DMS79 treated with DMSO at 0.1 percent for 48 hours (cell line): ENCODE measurements around the gene FBXO27.
A peak's percentile ranks its signal among the peaks of the same experiment; 100 is the strongest.
"Not testable (repeated sequence)": the region's sequence is repeated elsewhere in the genome, so short reads cannot be mapped to it uniquely, and the experiment has no call there.

ENCODE experiments used
- DNase-seq: peaks from one replicate; lab custom pipeline; 2025; lab: John Stamatoyannopoulos, UW

The FBXO27 gene, protein sequence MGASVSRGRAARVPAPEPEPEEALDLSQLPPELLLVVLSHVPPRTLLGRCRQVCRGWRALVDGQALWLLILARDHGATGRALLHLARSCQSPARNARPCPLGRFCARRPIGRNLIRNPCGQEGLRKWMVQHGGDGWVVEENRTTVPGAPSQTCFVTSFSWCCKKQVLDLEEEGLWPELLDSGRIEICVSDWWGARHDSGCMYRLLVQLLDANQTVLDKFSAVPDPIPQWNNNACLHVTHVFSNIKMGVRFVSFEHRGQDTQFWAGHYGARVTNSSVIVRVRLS

GRCh38 chr19:39032063-39032918 is at the start of gene FBXO27:
Gene FBXO27, minus strand, starts transcription at chr19:39032549. Its CDS starts 322 bp downstream, at chr19:39032227.
- DNase-seq = peak; percentile 63

DNA sequence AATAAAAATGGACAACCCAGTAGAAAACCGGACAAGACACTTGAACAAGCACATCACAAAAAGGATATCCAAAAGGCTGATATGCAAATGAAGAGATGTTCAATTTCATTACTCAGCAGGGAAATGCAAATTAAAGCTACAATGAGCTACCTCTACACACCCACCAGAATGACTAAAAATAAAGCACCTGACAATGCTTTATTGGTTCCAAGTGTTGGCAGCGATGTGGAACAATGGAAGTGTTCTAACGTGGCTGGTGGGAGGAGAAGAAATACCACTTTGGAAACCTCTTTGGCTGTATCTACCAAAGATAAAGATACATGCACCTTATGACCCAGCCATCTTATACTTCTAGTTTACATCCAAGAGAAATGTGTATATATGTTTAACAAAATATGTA is 48.1 kb upstream of the FBXO27 start:
- no peak for DNase-seq

GRCh38 chr19:39078436-39079200 is 46.3 kb upstream of the FBXO27 start:
- DNase-seq = no peak

GRCh38 chr19:39077323-39077722 is 45.0 kb upstream of the FBXO27 start:
- no peak for DNase-seq

DNA sequence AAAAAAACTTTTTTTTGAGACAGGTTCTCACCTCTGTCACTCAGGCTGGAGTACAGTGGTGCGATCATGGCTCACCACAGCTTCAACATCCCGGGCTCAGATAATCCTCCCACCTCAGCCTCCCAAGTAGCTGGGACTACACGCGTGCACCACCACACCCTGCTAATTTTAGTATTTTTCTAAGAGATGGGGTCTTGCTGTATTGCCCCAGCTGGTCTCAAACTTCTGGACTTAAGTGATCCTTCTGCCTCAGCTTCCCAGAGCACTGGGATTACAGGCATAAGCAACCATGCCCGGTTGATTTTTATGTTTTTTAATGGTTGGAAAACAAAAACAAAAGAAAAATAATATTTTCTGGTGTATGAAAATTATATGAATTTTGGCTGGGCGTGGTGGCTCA is 42.6 kb upstream of the FBXO27 start:
- DNase-seq = no peak

- DNase-seq = no peak
Measured at GRCh38 chr19:39074205-39074692, 41.9 kb upstream of the FBXO27 start.

GRCh38 chr19:39070888-39071287 is 38.5 kb upstream of the FBXO27 start:
- DNase-seq = no peak

- DNase-seq = not testable (repeated sequence)
Measured at GRCh38 chr19:39068259-39068658, 35.9 kb upstream of the FBXO27 start.

DNA sequence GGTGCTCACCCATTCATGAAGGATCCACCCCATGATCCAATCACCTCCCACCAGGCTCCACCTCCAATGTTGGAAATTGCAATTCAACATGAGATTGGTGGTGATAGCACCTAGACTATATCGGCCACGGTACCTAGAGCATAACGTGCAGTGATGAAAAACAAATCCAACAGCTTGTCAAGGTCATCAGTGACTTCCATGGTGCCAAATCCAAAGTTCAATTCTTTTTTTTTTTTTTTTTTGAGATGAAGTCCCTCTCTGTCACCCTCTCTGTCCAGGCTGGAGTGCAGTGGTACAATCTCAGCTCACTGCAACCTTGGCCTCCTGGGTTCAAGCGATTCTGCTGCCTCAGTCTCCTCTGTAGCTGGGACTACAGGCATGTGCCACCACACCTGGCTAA is 34.8 kb upstream of the FBXO27 start:
- DNase-seq = no peak

- no peak for DNase-seq
Measured at GRCh38 chr19:39065928-39066327, 33.6 kb upstream of the FBXO27 start.

DNA sequence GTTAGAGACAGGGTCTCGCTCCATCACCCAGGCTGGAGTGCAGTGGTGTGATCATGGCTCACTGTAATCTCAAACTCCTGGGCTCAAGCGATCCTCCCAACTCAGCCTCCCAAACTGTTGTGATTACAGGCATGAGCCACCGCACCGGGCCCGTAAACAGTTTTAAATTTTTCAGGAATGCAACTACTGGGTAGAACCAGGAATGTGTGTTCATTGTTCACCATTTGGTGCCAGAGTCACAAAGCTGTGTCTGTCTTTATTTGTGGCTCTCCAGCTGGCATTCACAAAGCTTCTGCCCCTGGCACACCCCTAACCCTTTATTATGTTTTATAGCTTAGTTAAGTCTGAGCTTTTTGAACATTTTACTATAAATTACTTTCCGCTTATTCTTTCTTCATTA is 32.1 kb upstream of the FBXO27 start:
- no peak for DNase-seq

GRCh38 chr19:39060171-39060570 is 27.8 kb upstream of the FBXO27 start:
- DNase-seq = no peak

DNA sequence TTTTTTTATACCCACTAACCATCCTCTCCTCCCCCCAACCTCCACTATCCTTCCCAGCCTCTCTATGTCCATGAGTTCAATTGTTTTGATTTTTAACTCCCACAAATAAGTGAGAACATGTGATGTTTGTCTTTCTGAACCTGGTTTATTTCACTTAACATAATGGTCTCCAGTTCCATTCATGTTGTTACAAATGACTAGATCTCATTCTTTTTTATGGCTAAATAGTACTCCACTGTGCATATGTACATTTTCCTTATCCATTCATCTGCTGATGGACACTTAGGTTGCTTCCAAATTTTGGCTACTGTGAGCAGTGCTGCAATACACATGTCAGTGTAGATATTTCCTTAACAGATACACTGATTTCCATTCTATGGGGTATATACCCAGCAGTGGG is 27.0 kb upstream of the FBXO27 start:
- no peak for DNase-seq

GRCh38 chr19:39057615-39058014 is 25.3 kb upstream of the FBXO27 start:
- DNase-seq = no peak

DNA sequence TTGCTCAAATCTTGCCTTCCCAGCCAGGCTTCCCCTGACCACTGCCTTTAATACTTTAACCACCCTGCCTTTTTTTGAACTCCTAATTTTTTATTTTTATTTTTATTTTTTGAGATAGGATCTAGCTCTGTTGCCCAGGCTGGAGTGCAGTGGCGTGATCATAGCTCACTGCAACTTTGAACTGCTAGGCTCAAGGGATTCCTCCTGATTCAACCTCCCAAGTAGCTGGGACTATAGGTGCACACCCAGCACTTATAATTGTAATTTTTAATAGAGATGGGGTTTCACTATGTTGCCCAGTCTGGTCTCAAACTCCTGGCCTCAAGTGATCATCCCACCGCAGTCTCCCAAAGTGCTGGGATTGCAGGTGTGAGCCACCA is 21.7 kb upstream of the FBXO27 start:
- DNase-seq = no peak

DNA sequence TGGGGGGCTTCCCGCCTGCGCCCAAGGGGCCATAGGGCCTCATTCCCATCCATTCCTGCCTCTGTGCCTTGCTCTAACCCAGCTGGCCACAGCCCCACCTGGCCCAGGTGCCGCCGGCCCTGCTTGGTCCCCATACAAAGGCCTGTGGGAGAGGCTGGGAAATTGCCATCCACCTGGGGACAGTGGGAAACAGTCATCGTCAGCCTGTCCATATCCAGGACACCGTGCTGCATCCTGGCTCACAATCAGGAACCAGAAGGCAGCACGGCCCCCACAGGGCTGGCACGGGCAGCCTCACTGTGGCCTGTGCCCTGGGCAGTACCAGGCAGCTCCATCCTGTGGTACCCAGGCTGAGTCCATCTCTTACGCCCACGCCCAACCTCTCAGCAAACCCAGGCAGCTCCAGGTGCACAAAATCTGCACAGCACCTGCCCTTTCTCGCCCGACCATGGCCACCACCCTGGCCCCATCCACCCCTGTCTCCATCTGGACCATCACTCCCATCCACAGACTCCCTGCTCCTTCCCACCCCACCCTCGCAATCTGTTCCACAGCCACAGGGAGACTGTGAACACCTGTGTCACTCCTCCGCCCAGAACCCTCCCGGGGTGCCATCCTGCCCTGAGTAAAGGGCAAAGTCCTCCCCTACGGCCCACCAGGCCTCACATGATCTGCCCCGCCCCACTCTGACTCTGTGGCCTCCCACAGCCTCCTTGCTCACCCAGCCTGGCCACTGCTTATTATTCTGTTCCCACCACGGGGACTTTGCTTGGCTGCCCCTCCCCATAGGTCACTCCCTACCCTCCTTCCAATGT is 21.1 kb upstream of the FBXO27 start:
- DNase-seq = no peak

GRCh38 chr19:39052846-39053245 is 20.5 kb upstream of the FBXO27 start:
- DNase-seq = no peak

DNA sequence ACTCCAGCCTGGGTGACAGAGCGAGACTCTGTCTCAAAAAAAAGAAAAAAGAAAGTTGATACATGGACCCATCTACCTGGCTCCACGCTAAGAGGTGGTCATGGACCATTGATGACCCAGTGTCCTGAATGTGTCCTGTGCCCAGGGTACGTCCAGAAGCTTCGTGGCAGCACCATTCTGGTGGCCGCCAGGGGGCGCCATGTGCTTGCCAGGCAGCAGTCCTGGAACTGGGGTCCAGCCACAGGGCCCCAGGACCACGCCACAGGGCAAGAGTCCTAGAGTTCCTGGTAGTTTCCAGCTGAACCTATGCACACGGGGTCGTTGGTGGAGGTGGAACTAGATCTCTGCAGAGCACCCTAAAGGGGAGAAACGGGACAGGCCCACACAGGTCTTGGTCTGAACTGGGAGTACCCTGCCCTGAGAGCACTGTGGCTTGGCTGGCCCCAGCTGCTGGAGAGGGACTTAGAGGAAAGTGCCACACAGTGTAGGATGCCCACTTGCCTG is 19.9 kb upstream of the FBXO27 start:
- no peak for DNase-seq

- DNase-seq = no peak
Measured at GRCh38 chr19:39047073-39047472, 14.7 kb upstream of the FBXO27 start.

- DNase-seq = no peak
Measured at GRCh38 chr19:39046037-39046821, 13.9 kb upstream of the FBXO27 start.

DNA sequence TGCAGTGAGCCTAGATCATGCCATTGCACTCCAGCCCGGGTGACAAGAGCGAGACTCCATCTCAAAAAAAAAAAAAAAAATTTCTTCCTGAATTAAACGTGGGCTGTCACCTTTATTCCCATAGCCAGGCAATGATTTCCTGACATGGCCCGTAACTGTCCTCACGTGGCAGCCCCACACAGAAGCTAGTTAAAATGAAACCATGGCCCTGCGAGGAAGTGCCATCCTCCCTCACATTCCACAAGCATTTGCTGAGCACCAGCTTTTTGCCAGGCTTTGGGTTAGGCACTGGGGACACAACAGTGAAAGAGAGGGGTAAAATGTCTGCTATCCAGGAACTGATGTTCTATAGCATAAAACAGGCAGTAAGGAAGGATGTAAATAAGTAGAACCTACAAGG is 13.2 kb upstream of the FBXO27 start:
- DNase-seq = no peak
